BLaER1 (cell line): Measurements from ENCODE around the gene ERP44.
A peak's percentile ranks its signal among the peaks of the same experiment; 100 is the strongest.
"Not testable (repeated sequence)": the region's sequence is repeated elsewhere in the genome, so short reads cannot be mapped to it uniquely, and the experiment has no call there.

Source experiments
- H3K27ac ChIP-seq: shearing (Covaris generic); formaldehyde crosslinking; 2 replicates; pipeline ENCODE4 v1.8.1; 2022
- H3K27me3 ChIP-seq: shearing (Covaris generic); formaldehyde crosslinking; 2 replicates; pipeline ENCODE4 v1.8.1; 2022
- H3K36me3 ChIP-seq: shearing (Covaris generic); formaldehyde crosslinking; 2 replicates; pipeline ENCODE4 v1.8.1; 2022
- H3K4me1 ChIP-seq: shearing (Covaris generic); formaldehyde crosslinking; 2 replicates; pipeline ENCODE4 v1.8.1; 2022
- H3K4me2 ChIP-seq: shearing (Covaris generic); formaldehyde crosslinking; 2 replicates; pipeline ENCODE4 v1.8.1; 2022
- H3K4me3 ChIP-seq: shearing (Covaris generic); formaldehyde crosslinking; 2 replicates; pipeline ENCODE4 v1.8.1; 2022
- H3K9ac ChIP-seq: shearing (Covaris generic); formaldehyde crosslinking; 2 replicates; pipeline ENCODE4 v1.8.1; 2022
- H3K9me3 ChIP-seq: shearing (Covaris generic); formaldehyde crosslinking; 2 replicates; pipeline ENCODE4 v1.8.1; 2022
- H4K20me1 ChIP-seq: shearing (Covaris generic); formaldehyde crosslinking; 2 replicates; pipeline ENCODE4 v1.8.1; 2022
- Cebpa-rat ChIP-seq: shearing (Covaris generic); IDR thresholded peaks from 2 replicates; pipeline ENCODE4 v1.8.1; 2022

ERP44 gene

GRCh38 chr9:100098887-100099721 is at the start of gene ERP44, which contains the start of gene INVS:
Gene ERP44, minus strand, starts transcription at chr9:100099000. Its CDS starts 160 bp downstream, at chr9:100098840.
Gene INVS, plus strand, starts transcription at chr9:100099243. Its CDS starts 5,279 bp downstream, at chr9:100104522.
- Histone ChIP-seq H3K4me1 (peaks cover 22% of the 10 kb centered on the region), H3K9ac (peak within 1 kb of the TSS; percentile 90), H3K27me3 (no peaks in the 10 kb centered on the region), H4K20me1 (peaks cover 46% of the 10 kb centered on the region), H3K36me3 (peaks cover 26% of the 10 kb centered on the region), H3K4me3 (peak within 1 kb of the TSS; percentile 93), H3K9me3 (no peaks in the 10 kb centered on the region), H3K4me2 (peak within 1 kb of the TSS; percentile 92), H3K27ac (peak within 1 kb of the TSS; percentile 87)
- no peak for TF ChIP-seq Cebpa-rat

- H3K36me3 ChIP-seq, H3K4me2 ChIP-seq, H3K9me3 ChIP-seq, H3K4me1 ChIP-seq, H3K27ac ChIP-seq, H4K20me1 ChIP-seq, H3K4me3 ChIP-seq, H3K27me3 ChIP-seq, H3K9ac ChIP-seq: not testable (repeated sequence)
Measured at GRCh38 chr9:100145976-100146375, 47.2 kb upstream of the ERP44 start.

- H3K9me3 ChIP-seq, H3K4me2 ChIP-seq, H3K9ac ChIP-seq, H4K20me1 ChIP-seq, H3K4me3 ChIP-seq, H3K4me1 ChIP-seq, H3K36me3 ChIP-seq, H3K27ac ChIP-seq, H3K27me3 ChIP-seq: not testable (repeated sequence)
Measured at GRCh38 chr9:100145167-100145934, 46.6 kb upstream of the ERP44 start.

GRCh38 chr9:100141862-100142261 is 43.1 kb upstream of the ERP44 start:
- not testable (repeated sequence) for H4K20me1 ChIP-seq, H3K4me2 ChIP-seq, H3K27me3 ChIP-seq, H3K4me1 ChIP-seq, H3K9ac ChIP-seq, H3K36me3 ChIP-seq, H3K27ac ChIP-seq, H3K9me3 ChIP-seq, H3K4me3 ChIP-seq

GRCh38 chr9:100140303-100140702 is 41.5 kb upstream of the ERP44 start:
- H3K4me1 ChIP-seq, H3K4me2 ChIP-seq, H3K9me3 ChIP-seq, H3K27ac ChIP-seq, H3K4me3 ChIP-seq, H3K9ac ChIP-seq, H3K27me3 ChIP-seq, H3K36me3 ChIP-seq, H4K20me1 ChIP-seq: not testable (repeated sequence)

GRCh38 chr9:100136799-100137198 is 38.0 kb upstream of the ERP44 start:
- peaks cover 17% of the 10 kb centered on the region for H3K36me3 ChIP-seq
- not testable (repeated sequence) for H3K9ac ChIP-seq, H3K27ac ChIP-seq, H3K9me3 ChIP-seq, H3K27me3 ChIP-seq, H4K20me1 ChIP-seq, H3K4me2 ChIP-seq, H3K4me3 ChIP-seq, H3K4me1 ChIP-seq

- Histone ChIP-seq H3K4me3 (no peak overlapping the region), H3K4me1 (no peaks in the 10 kb centered on the region), H3K27me3 (no peaks in the 10 kb centered on the region), H3K36me3 (peaks cover 18% of the 10 kb centered on the region), H3K27ac (no peak overlapping the region), H3K9me3 (no peaks in the 10 kb centered on the region), H4K20me1 (no peaks in the 10 kb centered on the region; the same call in 1 of the 2 replicates), H3K9ac (no peak overlapping the region), H3K4me2 (no peak overlapping the region)
- no peak for TF ChIP-seq Cebpa-rat
Measured at GRCh38 chr9:100134731-100135130, 35.9 kb upstream of the ERP44 start.

GRCh38 chr9:100131875-100132430 is 33.2 kb upstream of the ERP44 start:
- H3K9me3 ChIP-seq = no peaks in the 10 kb centered on the region
- no peaks in the 10 kb centered on the region for H3K4me1 ChIP-seq
- no peak overlapping the region for H3K27ac ChIP-seq
- no peak for TF ChIP-seq Cebpa-rat
- no peaks in the 10 kb centered on the region; the same call in 1 of the 2 replicates for H4K20me1 ChIP-seq
- no peak overlapping the region for H3K4me2 ChIP-seq
- H3K36me3 ChIP-seq = peaks cover 32% of the 10 kb centered on the region
- no peaks in the 10 kb centered on the region for H3K27me3 ChIP-seq
- no peak overlapping the region for H3K9ac ChIP-seq
- no peak overlapping the region for H3K4me3 ChIP-seq

GRCh38 chr9:100131216-100131615 is 32.4 kb upstream of the ERP44 start:
- H3K27me3 ChIP-seq = no peaks in the 10 kb centered on the region
- H3K9ac ChIP-seq = no peak overlapping the region
- no peak overlapping the region for H3K27ac ChIP-seq
- H3K4me1 ChIP-seq = no peaks in the 10 kb centered on the region
- no peak overlapping the region for H3K4me2 ChIP-seq
- peaks cover 38% of the 10 kb centered on the region for H3K36me3 ChIP-seq
- no peak for TF ChIP-seq Cebpa-rat
- H4K20me1 ChIP-seq = no peaks in the 10 kb centered on the region; the same call in 1 of the 2 replicates
- H3K9me3 ChIP-seq = no peaks in the 10 kb centered on the region
- no peak overlapping the region for H3K4me3 ChIP-seq

- no peak overlapping the region for H3K27ac ChIP-seq
- H3K27me3 ChIP-seq = no peaks in the 10 kb centered on the region
Measured at GRCh38 chr9:100129772-100130171, 31.0 kb upstream of the ERP44 start.

More at GRCh38 chr9:100129772-100130171, 31.0 kb upstream of the ERP44 start:
- no peak for TF ChIP-seq Cebpa-rat
- Histone ChIP-seq H3K4me3 (no peak overlapping the region), H3K9me3 (no peaks in the 10 kb centered on the region), H3K36me3 (peaks cover 44% of the 10 kb centered on the region), H3K9ac (no peak overlapping the region), H3K4me2 (no peak overlapping the region), H3K4me1 (no peaks in the 10 kb centered on the region), H4K20me1 (no peaks in the 10 kb centered on the region; the same call in 1 of the 2 replicates)
